Endothelial cell of umbilical vein (primary cell): ENCODE measurements around the gene NCKAP5. TPM values are rescaled to one million over a fixed set of nuclear protein-coding genes. Genes with fewer than 3 reads are reported as not detected.

ENCODE experiments used
- BruUV-seq: library from RNA; stranded (reverse); fragments of 400-500 nt; replicated peaks from 2 replicates; lab custom pipeline; 2021; lab: Mats Ljungman, UMichigan
- CTCF ChIA-PET: fragments of 300-600, 350-600 bp; sonication (Branson Sonifier 250); formaldehyde crosslinking; loops from one replicate; lab custom pipeline; 2021; ENCODE audit warnings: antibody characterized with exemption, inconsistent platforms; lab: Charles Lee
- POLR2A ChIA-PET: fragments of 300-600, 350-600 bp; sonication (Branson Sonifier 250); formaldehyde crosslinking; loops from one replicate; lab custom pipeline; 2021; ENCODE audit warnings: antibody characterized with exemption, inconsistent platforms; lab: Charles Lee
- DNase-seq: peaks from one replicate; pipeline ENCODE4 v3.0.0-alpha.2; 2011; ENCODE audit warnings: low read depth, low spot score
- FAIRE-seq: peaks from 2 replicates; lab custom pipeline; 2011; peaks lifted over from hg19 to GRCh38; lab: Jason Lieb, UNC
- H2AFZ ChIP-seq: 2 replicates; pipeline ENCODE4 v1.6.0; 2012; ENCODE audit warnings: low read depth, low read length, control low read depth, inconsistent platforms
- H3K27ac ChIP-seq: 2 replicates; pipeline ENCODE4 v1.5.1; 2011; ENCODE audit warnings: low read depth, mild to moderate bottlenecking, control low read depth, low read length, moderate library complexity; ENCODE audit not compliant: insufficient read depth
- H3K27me3 ChIP-seq, 2 experiments: 2 replicates each; pipeline versions ENCODE4 v1.6.0 to v1.6.1; 2011; ENCODE audit warnings: low read length in 2 of 2, mixed read lengths in 1 of 2; ENCODE audit not compliant: control insufficient read depth in 2 of 2, insufficient read depth in 2 of 2
- H3K36me3 ChIP-seq, 2 experiments: 2 replicates in 1 of 2; 3 replicates in 1 of 2; pipeline ENCODE4 v1.5.1; 2011; ENCODE audit warnings: low read length in 2 of 2, mild to moderate bottlenecking in 1 of 2, moderate library complexity in 1 of 2; ENCODE audit not compliant: control insufficient read depth in 2 of 2, insufficient read depth in 2 of 2; ENCODE audit errors: extremely low read depth in 1 of 2
- H3K4me1 ChIP-seq: 3 replicates; pipeline ENCODE4 v1.5.1; 2011; ENCODE audit warnings: mild to moderate bottlenecking, low read length; ENCODE audit not compliant: control insufficient read depth, insufficient read depth; ENCODE audit errors: extremely low read depth
- H3K4me2 ChIP-seq: 2 replicates; pipeline ENCODE4 v1.6.1; 2011; ENCODE audit warnings: low read length, control low read depth, mixed read lengths; ENCODE audit not compliant: insufficient read depth
- H3K4me3 ChIP-seq, 3 experiments: fragments of 200-600 bp in 1 of 3; sonication (generic), shearing (Covaris generic) in 1 of 3; replicated peaks in 1 of 3; 2 replicates each; pipeline ENCODE4 v1.5.1; 2011 to 2016; ENCODE audit warnings: control low read depth in 3 of 3, low read length in 3 of 3, mild to moderate bottlenecking in 2 of 3, inconsistent platforms in 1 of 3, low read depth in 1 of 3, moderate library complexity in 1 of 3; ENCODE audit not compliant: insufficient read depth in 1 of 3
- H3K79me2 ChIP-seq: 2 replicates; pipeline ENCODE4 v1.6.0; 2012; ENCODE audit warnings: low read length, inconsistent platforms; ENCODE audit not compliant: control insufficient read depth, insufficient read depth
- H3K9ac ChIP-seq: replicated peaks from 2 replicates; pipeline ENCODE3; 2011; ENCODE audit warnings: low read length, control low read depth; ENCODE audit not compliant: insufficient read depth; ENCODE audit errors: extremely low read depth
- H3K9me1 ChIP-seq: replicated peaks from 3 replicates; pipeline ENCODE4 v1.6.0; 2011; ENCODE audit warnings: mild to moderate bottlenecking, low read length; ENCODE audit not compliant: control insufficient read depth, insufficient read depth; ENCODE audit errors: extremely low read depth
- H3K9me3 ChIP-seq: replicated peaks from 2 replicates; pipeline ENCODE4 v1.5.1; 2012; ENCODE audit warnings: low read length, inconsistent platforms; ENCODE audit not compliant: control insufficient read depth, insufficient read depth
- H4K20me1 ChIP-seq: replicated peaks from 2 replicates; pipeline ENCODE3; 2011; ENCODE audit warnings: mild to moderate bottlenecking, low read length; ENCODE audit not compliant: control insufficient read depth, insufficient read depth; ENCODE audit errors: extremely low read depth
- EZH2 ChIP-seq: IDR thresholded peaks from 2 replicates; pipeline ENCODE4 v1.6.1; 2012; ENCODE audit warnings: borderline replicate concordance, low read depth, mild to moderate bottlenecking, moderate library complexity, low read length, inconsistent platforms; ENCODE audit not compliant: severe bottlenecking
- FOS ChIP-seq: IDR thresholded peaks from 2 replicates; pipeline ENCODE4 v1.6.1; 2011; ENCODE audit warnings: mild to moderate bottlenecking, low read length, moderate library complexity, borderline replicate concordance; ENCODE audit not compliant: insufficient read depth
- GATA2 ChIP-seq: IDR thresholded peaks from 2 replicates; pipeline ENCODE4 v1.7.0; 2011; ENCODE audit warnings: low read depth, mild to moderate bottlenecking, moderate library complexity, mixed read lengths, low read length; ENCODE audit not compliant: insufficient read length, insufficient read depth
- JUN ChIP-seq: IDR thresholded peaks from 2 replicates; pipeline ENCODE4 v1.6.1; 2011; ENCODE audit warnings: borderline replicate concordance, low read depth; ENCODE audit not compliant: insufficient read length, insufficient read depth
- MYC ChIP-seq: IDR thresholded peaks from one replicate; pipeline ENCODE4 v1.6.1; 2011; ENCODE audit warnings: mild to moderate bottlenecking, low read depth, low read length
- POLR2A ChIP-seq: IDR thresholded peaks from 2 replicates; pipeline ENCODE4 v1.6.1; 2012; ENCODE audit warnings: low read depth, mild to moderate bottlenecking, control low read depth, low read length
- POLR2AphosphoS5 ChIP-seq: IDR thresholded peaks from 2 replicates; pipeline ENCODE4 v1.6.1; 2012; ENCODE audit warnings: low read depth, mild to moderate bottlenecking, control low read depth, low read length, moderate library complexity; ENCODE audit not compliant: insufficient read depth
- dilution Hi-C: fragments of 300-500 bp; cut with MboI; formaldehyde crosslinking; loops from one replicate; pipeline ENCODE4 v1.15.0; 2019; ENCODE audit warnings: low sequenced_read_pairs; ENCODE audit not compliant: extremely low pct_ligation_motif_present
- intact Hi-C: fragments of 100-400 bp; cut with micrococcal nuclease; formaldehyde crosslinking; loops from one replicate; pipeline ENCODE4 v1.10.0; 2022
- polyA plus RNA-seq, 4 experiments: library from polyadenylated mRNA; depleted of rRNA in 3 of 4; stranded (reverse) in 3 of 4; unstranded in 1 of 4; fragments of >200 nt; gene quantifications; 2 replicates each; pipeline versions ENCODE4 v1.2.1 to v1.2.3, GENCODE V29; 2011 to 2012; ENCODE audit warnings: missing spikeins in 1 of 4
- total RNA-seq: library from RNA; stranded (reverse); gene quantifications from 2 replicates; pipeline ENCODE4 v1.2.3, GENCODE V29; 2021
- TF ChIP-seq, protein P1 (sequence below), 2 donors: IDR thresholded peaks; 1 replicate in 1 of 2; 2 replicates in 1 of 2; pipeline ENCODE4 v1.5.1; 2011; ENCODE audit warnings: low read length in 2 of 2, mild to moderate bottlenecking in 2 of 2, moderate library complexity in 2 of 2, control low read depth in 1 of 2, inconsistent platforms in 1 of 2, low read depth in 1 of 2; ENCODE audit not compliant: insufficient read depth in 1 of 2; ENCODE audit errors: extremely low read depth in 1 of 2
- TF ChIP-seq, protein P2 (sequence below): IDR thresholded peaks from 2 replicates; pipeline ENCODE4 v1.6.1; 2011; ENCODE audit not compliant: insufficient read depth, insufficient read length

Gene NCKAP5
- total and polyA plus RNA-seq, 2 donors (not counting 3 experiments of a cell fraction or from before 2014, with no cell fraction given), result 0.47 to 3.3 TPM

DNA sequence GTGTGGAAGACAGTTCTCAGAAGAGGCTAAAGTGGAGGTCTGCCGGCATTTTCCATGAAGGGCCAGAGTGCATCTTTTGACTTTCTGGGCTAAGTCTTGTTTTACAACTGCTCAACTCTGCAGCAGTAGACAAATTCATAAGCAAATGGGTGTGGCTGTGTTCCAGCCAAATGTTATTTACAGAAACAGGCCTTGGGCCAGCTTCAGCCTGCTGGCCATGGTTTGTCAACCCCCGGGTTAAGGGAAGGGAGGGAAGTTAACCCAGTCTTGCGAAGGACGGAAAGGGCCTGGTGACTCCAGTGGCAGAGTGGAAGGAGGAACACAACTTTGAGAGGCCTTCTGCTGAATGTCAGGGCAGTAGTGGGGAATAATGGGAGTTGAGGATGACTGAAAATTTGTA is 34.3 kb upstream of the NCKAP5 start:
- Histone ChIP-seq H4K20me1 (no peaks in the 10 kb centered on the region), H3K4me1 (peaks cover 3% of the 10 kb centered on the region), H3K27me3 (no peaks in the 10 kb centered on the region), H2AFZ (no peak overlapping the region), H3K36me3 (no peaks in the 10 kb centered on the region), H3K4me2 (no peak overlapping the region), H3K27ac (no peak overlapping the region), H3K9me3 (no peaks in the 10 kb centered on the region), H3K9ac (no peak overlapping the region), H3K9me1 (no peaks in the 10 kb centered on the region), H3K4me3 (no peak overlapping the region), H3K79me2 (no peaks in the 10 kb centered on the region)
- dilution Hi-C loops, result no loop called here
- ChIA-PET POLR2A (no interaction called here), CTCF (no interaction called here)
- TF ChIP-seq JUN (no peak), GATA2 (no peak), FOS (no peak), MYC (no peak), POLR2A (no peak), POLR2AphosphoS5 (no peak), EZH2 (no peak)
- TF ChIP-seq, protein P1, sequence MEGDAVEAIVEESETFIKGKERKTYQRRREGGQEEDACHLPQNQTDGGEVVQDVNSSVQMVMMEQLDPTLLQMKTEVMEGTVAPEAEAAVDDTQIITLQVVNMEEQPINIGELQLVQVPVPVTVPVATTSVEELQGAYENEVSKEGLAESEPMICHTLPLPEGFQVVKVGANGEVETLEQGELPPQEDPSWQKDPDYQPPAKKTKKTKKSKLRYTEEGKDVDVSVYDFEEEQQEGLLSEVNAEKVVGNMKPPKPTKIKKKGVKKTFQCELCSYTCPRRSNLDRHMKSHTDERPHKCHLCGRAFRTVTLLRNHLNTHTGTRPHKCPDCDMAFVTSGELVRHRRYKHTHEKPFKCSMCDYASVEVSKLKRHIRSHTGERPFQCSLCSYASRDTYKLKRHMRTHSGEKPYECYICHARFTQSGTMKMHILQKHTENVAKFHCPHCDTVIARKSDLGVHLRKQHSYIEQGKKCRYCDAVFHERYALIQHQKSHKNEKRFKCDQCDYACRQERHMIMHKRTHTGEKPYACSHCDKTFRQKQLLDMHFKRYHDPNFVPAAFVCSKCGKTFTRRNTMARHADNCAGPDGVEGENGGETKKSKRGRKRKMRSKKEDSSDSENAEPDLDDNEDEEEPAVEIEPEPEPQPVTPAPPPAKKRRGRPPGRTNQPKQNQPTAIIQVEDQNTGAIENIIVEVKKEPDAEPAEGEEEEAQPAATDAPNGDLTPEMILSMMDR (IDR thresholded peaks at IDR 0.05; ENCODE audit: extremely low read depth in 1 of 2, insufficient read depth in 1 of 2, low read depth in 1 of 2, low read length in 2 of 2), result no peak
- TF ChIP-seq, protein P2, sequence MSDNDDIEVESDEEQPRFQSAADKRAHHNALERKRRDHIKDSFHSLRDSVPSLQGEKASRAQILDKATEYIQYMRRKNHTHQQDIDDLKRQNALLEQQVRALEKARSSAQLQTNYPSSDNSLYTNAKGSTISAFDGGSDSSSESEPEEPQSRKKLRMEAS, result no peak
- intact Hi-C loops, result no loop called here
- FAIRE-seq, result no peak
- DNase-seq, result no peak
- BruUV-seq, result no TSS peak
